Keratinocyte (primary cell): ENCODE data around the gene CCNI. TPM values are rescaled to one million over a fixed set of nuclear protein-coding genes. Genes with fewer than 3 reads are reported as not detected.

Experiments used
- DNase-seq: peaks from one replicate; pipeline ENCODE4 v3.0.0-alpha.2; 2011; ENCODE audit warnings: low read depth, missing footprints, low spot score
- FAIRE-seq: peaks from 2 replicates; lab custom pipeline; 2011; peaks lifted over from hg19 to GRCh38; lab: Jason Lieb, UNC
- H2AFZ ChIP-seq: 2 replicates; pipeline ENCODE4 v1.6.0; 2012; ENCODE audit warnings: low read length, control low read depth, inconsistent platforms; ENCODE audit not compliant: control insufficient read depth
- H3K27ac ChIP-seq: 2 replicates; pipeline ENCODE4 v1.5.1; 2011; ENCODE audit warnings: low read length; ENCODE audit not compliant: control insufficient read depth, insufficient read depth
- H3K27me3 ChIP-seq: 3 replicates; pipeline ENCODE4 v1.6.0; 2011; ENCODE audit warnings: low read length; ENCODE audit not compliant: control insufficient read depth, insufficient read depth; ENCODE audit errors: extremely low read depth
- H3K36me3 ChIP-seq, 2 experiments: 2 replicates in 1 of 2; 3 replicates in 1 of 2; pipeline ENCODE4 v1.5.1; 2011; ENCODE audit warnings: low read length in 2 of 2, mild to moderate bottlenecking in 1 of 2; ENCODE audit not compliant: control insufficient read depth in 2 of 2, insufficient read depth in 2 of 2; ENCODE audit errors: extremely low read depth in 1 of 2
- H3K4me1 ChIP-seq: 3 replicates; pipeline ENCODE4 v1.5.1; 2011; ENCODE audit warnings: low read length; ENCODE audit not compliant: control insufficient read depth, insufficient read depth; ENCODE audit errors: extremely low read depth
- H3K4me2 ChIP-seq: 3 replicates; pipeline ENCODE4 v1.6.0; 2011; ENCODE audit warnings: low read depth, low read length; ENCODE audit not compliant: control insufficient read depth, insufficient read depth; ENCODE audit errors: extremely low read depth
- H3K4me3 ChIP-seq, 3 experiments: fragments of 200-600 bp in 1 of 3; sonication (generic) in 1 of 3; 2 replicates in 2 of 3; 3 replicates in 1 of 3; pipeline ENCODE4 v1.5.1; 2011 to 2016; ENCODE audit warnings: low read length in 3 of 3, mild to moderate bottlenecking in 3 of 3, control low read depth in 2 of 3, inconsistent platforms in 1 of 3, low read depth in 1 of 3, mixed read lengths in 1 of 3, mixed run types in 1 of 3, moderate library complexity in 1 of 3; ENCODE audit not compliant: control insufficient read depth in 2 of 3, insufficient read depth in 2 of 3; ENCODE audit errors: extremely low read depth in 1 of 3
- H3K79me2 ChIP-seq: 2 replicates; pipeline ENCODE4 v1.6.0; 2012; ENCODE audit warnings: low read length; ENCODE audit not compliant: control insufficient read depth, insufficient read depth
- H3K9ac ChIP-seq: 3 replicates; pipeline ENCODE4 v1.6.0; 2011; ENCODE audit warnings: low read length; ENCODE audit not compliant: control insufficient read depth, insufficient read depth; ENCODE audit errors: extremely low read depth
- H3K9me1 ChIP-seq: 3 replicates; pipeline ENCODE4 v1.6.0; 2011; ENCODE audit warnings: low read length; ENCODE audit not compliant: control insufficient read depth, insufficient read depth; ENCODE audit errors: extremely low read depth
- H3K9me3 ChIP-seq: 2 replicates; pipeline ENCODE4 v1.5.1; 2012; ENCODE audit warnings: low read depth, low read length; ENCODE audit not compliant: control insufficient read depth
- H4K20me1 ChIP-seq: 3 replicates; pipeline ENCODE4 v1.6.0; 2011; ENCODE audit warnings: low read length; ENCODE audit not compliant: control insufficient read depth, insufficient read depth; ENCODE audit errors: extremely low read depth
- CTCF ChIP-seq, 3 experiments: IDR thresholded peaks in 1 of 3; conservative IDR thresholded peaks in 1 of 3; optimal IDR thresholded peaks in 1 of 3; 2 replicates in 2 of 3; 3 replicates in 1 of 3; pipeline versions ENCODE3 to v1.5.1; 2011; ENCODE audit warnings: low read length in 3 of 3, mild to moderate bottlenecking in 3 of 3, moderate library complexity in 2 of 3, control low read depth in 1 of 3, inconsistent platforms in 1 of 3; ENCODE audit not compliant: insufficient read depth in 2 of 3; ENCODE audit errors: extremely low read depth in 1 of 3
- EZH2 ChIP-seq: IDR thresholded peaks from one replicate; pipeline ENCODE4 v1.6.1; 2012; ENCODE audit warnings: inconsistent platforms, mild to moderate bottlenecking, low read length, moderate library complexity
- dilution Hi-C: fragments of 300-500 bp; cut with MboI; formaldehyde crosslinking; loops from one replicate; pipeline ENCODE4 v1.7.0; 2020; ENCODE audit warnings: low sequenced_read_pairs; ENCODE audit not compliant: extremely low pct_ligation_motif_present
- polyA minus RNA-seq, 3 experiments: library from RNA; depleted of rRNA, polyadenylated mRNA; stranded (reverse); fragments of >200 nt; gene quantifications; 1 replicate in 1 of 3; 2 replicates in 1 of 3; 3 replicates in 1 of 3; pipeline ENCODE4 v1.2.3, GENCODE V29; 2011
- polyA plus RNA-seq, 5 experiments: library from polyadenylated mRNA; depleted of rRNA in 3 of 5; stranded (reverse) in 3 of 5; stranded (forward) in 1 of 5; unstranded in 1 of 5; fragments of >200 nt; gene quantifications; 1 replicate in 1 of 5; 2 replicates in 3 of 5; 3 replicates in 1 of 5; pipeline versions ENCODE4 v1.2.1 to v1.2.3, GENCODE V29; 2011 to 2012; ENCODE audit warnings: missing spikeins in 2 of 5, low read depth in 1 of 5, low replicate concordance in 1 of 5

The CCNI gene
- polyA plus RNA-seq (84.6 to 261 TPM (median 150 TPM) in 3 replicates), polyA minus RNA-seq (290 to 618 TPM (median 504 TPM) in 3 replicates)
- polyA plus RNA-seq (2011; ENCODE audit: low read depth), result 266 TPM
- polyA plus RNA-seq (2011; cell fraction: cytosol; rRNA removed), result 138 and 220 TPM in 2 replicates
- polyA plus RNA-seq (2011; cell fraction: nucleus; rRNA removed), result 34.6 and 46.9 TPM in 2 replicates
- 173 and 225 TPM in 2 replicates for polyA plus RNA-seq (2012; ENCODE audit: low replicate concordance)
- 239 TPM for polyA minus RNA-seq (2011; cell fraction: cytosol; rRNA and poly(A)+ RNA removed)
- polyA minus RNA-seq (2011; cell fraction: nucleus; rRNA and poly(A)+ RNA removed), result 31.5 and 64.4 TPM in 2 replicates

DNA sequence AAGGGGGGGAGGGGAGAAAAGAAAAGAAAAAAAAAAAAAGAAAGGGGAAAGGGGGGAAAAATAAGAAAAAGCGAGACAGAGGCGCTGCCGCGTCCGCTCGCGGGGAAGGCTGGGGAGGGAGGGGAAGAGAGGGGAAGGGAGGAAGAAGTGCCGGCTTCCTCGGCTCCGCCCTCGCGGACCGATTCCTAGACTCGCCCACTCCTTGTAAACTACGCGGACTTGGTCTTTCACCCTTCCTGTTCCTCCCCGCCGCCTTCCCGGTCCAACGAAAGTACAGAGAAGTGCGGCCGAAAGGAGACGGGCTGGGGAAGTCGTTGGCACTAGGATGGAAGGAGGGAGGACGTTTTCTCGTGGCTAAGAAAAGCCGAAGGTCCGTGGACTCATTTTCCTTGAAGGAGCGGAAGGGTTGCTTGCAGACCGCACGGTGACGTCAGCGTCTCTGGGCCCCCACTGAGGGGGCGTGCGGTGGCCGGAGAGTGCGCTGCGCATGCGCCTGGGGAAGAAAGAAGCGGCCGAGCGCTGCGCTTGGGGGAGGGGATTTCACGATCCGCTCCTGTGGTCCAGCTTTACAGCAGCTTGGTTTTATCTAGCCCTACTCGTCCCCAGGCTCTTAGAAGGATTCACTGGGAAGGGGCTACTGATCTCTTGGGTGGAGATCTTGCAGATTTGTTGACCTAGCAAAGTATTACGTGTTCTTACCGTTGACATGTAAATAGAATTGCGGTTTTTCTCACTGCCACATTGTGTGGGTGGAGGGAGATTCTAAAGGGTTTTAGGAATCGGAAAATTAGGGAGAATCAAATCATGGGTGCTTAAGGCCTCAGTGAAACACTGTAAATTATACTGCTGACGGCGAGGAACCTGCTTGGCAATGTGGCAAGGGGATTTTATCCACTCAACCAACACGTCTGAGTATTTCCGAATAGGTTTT is at the start of gene CCNI:
TSS of gene CCNI (minus strand) at position 121 of the 931 bp plus-strand sequence. CDS start 9,627 bp downstream, outside the sequence.
- peak; percentile 13 for FAIRE-seq
- TF ChIP-seq EZH2 (no peak), CTCF (optimal IDR thresholded peaks at IDR 0.05 in 1 of 3, IDR thresholded peaks at IDR 0.05 in 1 of 3, conservative IDR thresholded peaks at IDR 0.05 in 1 of 3; ENCODE audit: extremely low read depth in 1 of 3, insufficient read depth in 2 of 3, low read length in 3 of 3) (no peak)
- H3K4me1 ChIP-seq, result peaks cover 28% of the 10 kb centered on the region

DNA sequence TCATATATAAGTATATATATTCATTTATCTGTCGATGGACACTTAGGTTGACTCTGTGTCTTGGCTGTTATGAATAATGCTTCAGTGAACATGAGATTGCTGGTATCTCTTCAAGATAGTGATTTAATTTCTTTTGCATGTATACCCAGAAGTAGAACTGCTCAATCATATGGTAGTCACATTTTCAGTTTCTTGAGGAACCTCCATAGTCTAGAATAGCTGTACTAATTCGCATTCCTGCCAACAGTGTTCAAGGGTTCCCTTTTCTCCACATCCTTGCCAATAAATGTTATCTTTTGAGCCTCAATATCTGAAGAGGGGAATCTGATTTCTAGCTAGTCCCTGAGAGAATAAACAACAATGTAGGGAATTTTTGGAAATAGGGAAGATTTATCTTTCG is 48.8 kb upstream of the CCNI start:
- no peak for DNase-seq
- Histone ChIP-seq H4K20me1 (no peaks in the 10 kb centered on the region), H2AFZ (no peak overlapping the region), H3K4me1 (peaks cover 7% of the 10 kb centered on the region), H3K4me2 (no peak overlapping the region), H3K9me1 (no peaks in the 10 kb centered on the region), H3K9me3 (no peaks in the 10 kb centered on the region), H3K79me2 (no peaks in the 10 kb centered on the region), H3K36me3 (no peaks in the 10 kb centered on the region), H3K27me3 (no peaks in the 10 kb centered on the region), H3K4me3 (no peak overlapping the region), H3K9ac (no peak overlapping the region), H3K27ac (no peak overlapping the region)
- dilution Hi-C loops, result no loop called here
- FAIRE-seq, result no peak
- TF ChIP-seq CTCF (optimal IDR thresholded peaks at IDR 0.05 in 1 of 3, IDR thresholded peaks at IDR 0.05 in 1 of 3, conservative IDR thresholded peaks at IDR 0.05 in 1 of 3; ENCODE audit: extremely low read depth in 1 of 3, insufficient read depth in 2 of 3, low read length in 3 of 3) (no peak), EZH2 (no peak)

More for the DNA sequence above, at the start of gene CCNI:
- H4K20me1 ChIP-seq, result peaks cover 19% of the 10 kb centered on the region
- peak; percentile 68 for DNase-seq
- peak within 1 kb of the TSS; percentile 82 to 96 (median 96) for H3K4me3 ChIP-seq
- peak within 1 kb of the TSS; percentile 94 for H3K4me2 ChIP-seq
- no peaks in the 10 kb centered on the region for H3K9me1 ChIP-seq
- peak within 1 kb of the TSS; percentile 100 for H3K9ac ChIP-seq
- no peaks in the 10 kb centered on the region for H3K27me3 ChIP-seq
- H3K27ac ChIP-seq, result peak within 1 kb of the TSS; percentile 100
- H3K9me3 ChIP-seq, result no peaks in the 10 kb centered on the region
- H2AFZ ChIP-seq, result peak within 1 kb of the TSS; percentile 100
- peaks cover 58% of the 10 kb centered on the region for H3K79me2 ChIP-seq
- H3K36me3 ChIP-seq, result peaks cover 0 to 1% of the 10 kb centered on the region in 2 experiments
- dilution Hi-C loops, result no loop called here
